NCI-H69 (cell line): ENCODE data around the gene ASNS.
"Not testable (repeated sequence)": the region's sequence is repeated elsewhere in the genome, so short reads cannot be mapped to it uniquely, and the experiment has no call there.

Experiments used
- DNase-seq: peaks from one replicate; lab custom pipeline; 2025; lab: John Stamatoyannopoulos, UW

ASNS gene, protein sequence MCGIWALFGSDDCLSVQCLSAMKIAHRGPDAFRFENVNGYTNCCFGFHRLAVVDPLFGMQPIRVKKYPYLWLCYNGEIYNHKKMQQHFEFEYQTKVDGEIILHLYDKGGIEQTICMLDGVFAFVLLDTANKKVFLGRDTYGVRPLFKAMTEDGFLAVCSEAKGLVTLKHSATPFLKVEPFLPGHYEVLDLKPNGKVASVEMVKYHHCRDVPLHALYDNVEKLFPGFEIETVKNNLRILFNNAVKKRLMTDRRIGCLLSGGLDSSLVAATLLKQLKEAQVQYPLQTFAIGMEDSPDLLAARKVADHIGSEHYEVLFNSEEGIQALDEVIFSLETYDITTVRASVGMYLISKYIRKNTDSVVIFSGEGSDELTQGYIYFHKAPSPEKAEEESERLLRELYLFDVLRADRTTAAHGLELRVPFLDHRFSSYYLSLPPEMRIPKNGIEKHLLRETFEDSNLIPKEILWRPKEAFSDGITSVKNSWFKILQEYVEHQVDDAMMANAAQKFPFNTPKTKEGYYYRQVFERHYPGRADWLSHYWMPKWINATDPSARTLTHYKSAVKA

DNA sequence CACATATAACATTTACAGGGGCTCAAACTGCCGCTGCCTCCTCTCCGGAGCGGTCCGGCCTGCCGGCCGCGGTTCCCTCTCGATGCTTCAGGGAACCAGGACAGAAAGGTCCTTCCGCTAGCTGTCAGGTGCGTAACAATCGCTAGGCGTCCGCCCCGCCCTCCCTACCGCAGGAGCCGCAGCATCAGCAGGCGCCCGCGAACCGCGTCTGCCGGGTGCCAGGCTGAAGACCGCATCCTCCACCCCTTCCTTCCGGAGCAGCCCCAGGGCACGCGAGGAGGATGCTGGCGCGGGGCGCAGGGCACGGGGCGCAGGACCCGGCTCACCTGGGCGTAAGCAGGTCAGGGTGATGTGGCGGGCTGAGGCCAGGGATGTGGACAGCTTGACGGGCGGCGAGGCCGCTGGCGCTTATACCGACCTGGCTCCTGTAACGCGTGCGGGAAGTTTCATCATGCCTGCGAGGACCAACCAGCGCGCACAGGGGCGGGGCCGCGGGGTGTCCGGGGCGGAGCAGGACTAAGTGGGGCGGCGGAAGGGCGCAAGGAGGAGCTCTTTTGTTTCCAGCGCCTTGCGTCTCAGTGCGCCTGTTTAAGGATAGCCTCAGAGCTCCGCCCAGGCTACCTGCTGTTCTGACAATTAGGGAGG, at the start of gene ASNS:
Gene ASNS (minus strand): TSS at position 384 of the 645 bp plus-strand sequence. CDS start 3,252 bp downstream, outside the sequence.
- peak; percentile 98 for DNase-seq

DNA sequence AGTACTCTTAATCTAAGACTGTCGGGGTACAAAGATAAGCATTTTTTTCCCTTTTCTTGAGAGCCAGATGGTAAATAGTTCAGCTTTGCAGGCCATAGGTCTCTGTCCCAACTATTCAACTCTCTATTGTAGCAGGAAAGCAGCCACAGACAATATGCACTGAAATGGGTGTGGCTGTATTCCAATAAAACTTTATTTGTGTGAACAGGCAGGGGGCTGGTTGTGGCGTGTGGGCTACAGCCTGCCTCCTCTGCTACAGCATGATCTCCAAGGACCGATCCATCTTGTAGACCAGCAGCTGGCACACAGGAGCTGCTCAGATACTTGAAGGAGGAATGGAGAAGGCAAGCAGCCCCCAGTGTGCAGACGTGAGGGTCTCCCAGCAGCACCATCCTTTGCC, 49.0 kb upstream of the ASNS start:
- not testable (repeated sequence) for DNase-seq

DNA sequence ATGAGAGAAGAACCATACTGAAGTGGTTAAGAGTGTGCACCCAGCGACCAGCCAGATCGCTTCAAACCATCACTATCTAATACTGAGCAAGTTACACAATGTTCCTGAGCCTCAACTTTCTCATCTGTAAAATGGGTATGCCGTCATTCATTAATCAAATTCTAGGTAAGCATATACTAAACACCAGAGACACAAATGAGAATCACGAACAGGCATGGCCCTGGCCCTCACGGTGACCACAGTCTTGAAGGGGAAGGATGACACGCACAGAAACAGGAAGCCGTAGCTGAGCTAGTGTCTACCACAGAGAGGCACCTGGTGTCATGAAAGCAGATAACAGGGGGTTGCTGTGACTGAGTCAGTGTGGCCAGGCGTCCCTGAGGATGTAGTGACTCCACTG, 43.1 kb upstream of the ASNS start:
- not testable (repeated sequence) for DNase-seq

DNA sequence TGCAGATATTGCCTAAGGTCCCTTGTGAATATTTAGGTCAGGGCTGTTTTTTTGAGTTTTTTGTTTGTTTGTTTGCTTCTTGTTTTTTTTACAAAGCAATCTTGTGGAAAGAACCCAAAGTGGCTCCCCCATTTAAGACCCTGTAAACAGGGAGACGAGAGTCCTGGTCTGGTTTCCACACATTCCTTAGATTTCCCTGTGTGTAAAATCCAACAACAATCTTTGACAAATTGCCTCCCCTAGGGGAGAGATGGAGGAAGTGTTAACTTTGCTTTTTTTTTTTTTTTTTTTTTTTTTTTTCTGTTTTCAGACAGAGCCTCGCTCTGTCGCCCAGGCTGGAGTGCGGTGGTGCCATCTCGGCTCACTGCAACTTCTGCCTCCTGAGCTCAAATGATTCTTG, 40.1 kb upstream of the ASNS start:
- DNase-seq, result not testable (repeated sequence)

GRCh38 chr7:97896893-97897292, 24.7 kb upstream of the ASNS start:
- DNase-seq, result not testable (repeated sequence)

GRCh38 chr7:97891721-97892120, 19.5 kb upstream of the ASNS start:
- DNase-seq, result not testable (repeated sequence)

DNA sequence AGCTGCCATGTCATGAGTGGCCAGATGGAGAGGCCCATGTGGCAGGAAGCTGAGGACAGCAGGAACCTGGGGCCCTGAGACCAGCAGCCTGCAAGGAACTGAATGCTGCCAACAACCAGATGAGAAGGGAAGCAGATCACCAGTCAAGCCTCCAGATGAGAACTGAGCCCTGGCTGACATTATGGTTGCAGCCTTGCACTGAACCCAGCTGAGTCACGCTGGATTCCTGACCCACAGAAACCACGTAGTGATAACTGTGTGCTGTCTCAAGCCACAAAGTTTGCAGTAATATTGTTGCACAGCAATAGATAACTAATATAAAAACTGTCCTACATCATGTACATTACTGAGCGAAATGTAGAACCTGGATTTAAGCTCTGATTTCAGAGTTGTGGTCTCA, 7.3 kb upstream of the ASNS start:
- not testable (repeated sequence) for DNase-seq

DNA sequence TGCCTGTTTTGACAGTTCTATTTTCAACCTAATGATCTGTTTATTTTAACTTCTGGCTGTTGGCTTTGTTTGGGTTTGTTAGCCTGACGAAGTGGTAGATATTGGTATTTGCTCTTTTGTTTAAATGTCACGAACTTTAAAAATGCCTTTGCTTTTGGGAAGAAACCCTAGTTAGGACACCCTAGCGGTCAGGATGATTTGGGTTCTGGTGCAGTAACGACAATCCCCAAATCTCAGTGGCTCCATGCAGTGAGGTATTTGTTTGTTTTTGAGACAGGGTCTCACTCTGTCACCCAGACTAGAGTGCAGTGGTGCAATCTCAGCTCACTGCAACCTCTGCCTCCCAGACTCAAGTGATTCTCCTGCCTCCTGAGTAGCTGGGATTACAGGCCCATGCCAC, 2.7 kb upstream of the ASNS start:
- DNase-seq, result not testable (repeated sequence)

DNA sequence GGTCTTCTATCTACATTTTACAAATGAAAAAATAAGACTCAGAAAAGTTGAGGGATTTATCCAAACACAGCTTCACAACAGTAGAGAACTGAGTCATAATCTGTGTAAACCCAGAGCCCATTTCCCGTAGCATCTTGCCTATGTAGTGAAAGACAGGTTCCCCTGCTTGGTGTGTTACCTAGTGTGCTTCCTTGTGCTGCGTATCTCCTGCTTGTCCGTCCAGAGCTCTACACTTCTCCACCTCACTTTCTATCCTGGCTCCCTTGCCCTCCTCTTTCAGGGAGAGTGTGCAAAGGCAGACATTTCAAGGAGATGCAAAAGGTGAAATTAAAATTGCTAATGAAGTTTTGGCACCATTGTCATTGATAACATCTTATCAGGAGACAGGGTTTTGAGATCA, 1.4 kb upstream of the ASNS start:
- no peak for DNase-seq

DNA sequence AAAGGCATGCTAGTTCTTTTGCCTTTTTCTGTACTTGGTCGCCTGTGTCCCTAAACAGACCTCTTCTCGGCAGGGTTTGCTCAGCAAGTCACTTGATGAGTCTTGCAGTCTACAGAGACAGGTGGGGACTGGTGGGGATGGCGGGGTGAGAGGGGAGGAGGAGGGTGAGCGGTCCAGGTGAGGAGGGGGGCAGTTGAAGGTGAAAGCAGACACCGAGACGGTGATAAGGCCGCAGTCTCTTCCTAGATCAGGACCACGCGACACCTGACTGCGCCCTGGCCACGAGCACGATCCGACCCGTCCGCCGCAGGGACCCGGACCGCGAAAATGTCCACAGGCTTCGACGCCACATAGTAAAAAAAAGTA, 566 bp downstream of the ASNS start:
- peak; percentile 78 for DNase-seq

DNA sequence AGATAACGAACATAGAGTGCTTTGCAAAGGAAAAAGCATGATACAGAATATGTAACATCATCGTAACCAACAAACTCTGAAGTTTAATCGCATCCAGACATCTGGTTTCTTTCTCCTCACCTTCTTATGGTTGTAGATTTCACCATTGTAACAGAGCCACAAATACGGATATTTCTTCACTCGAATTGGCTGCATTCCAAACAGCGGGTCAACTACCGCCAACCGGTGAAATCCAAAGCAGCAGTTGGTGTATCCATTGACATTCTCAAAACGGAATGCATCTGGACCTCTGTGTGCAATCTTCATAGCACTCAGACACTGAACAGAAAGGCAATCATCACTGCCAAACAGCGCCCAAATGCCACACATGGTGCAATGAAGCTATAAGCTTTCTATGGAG, 3.4 kb downstream of the ASNS start:
- no peak for DNase-seq

DNA sequence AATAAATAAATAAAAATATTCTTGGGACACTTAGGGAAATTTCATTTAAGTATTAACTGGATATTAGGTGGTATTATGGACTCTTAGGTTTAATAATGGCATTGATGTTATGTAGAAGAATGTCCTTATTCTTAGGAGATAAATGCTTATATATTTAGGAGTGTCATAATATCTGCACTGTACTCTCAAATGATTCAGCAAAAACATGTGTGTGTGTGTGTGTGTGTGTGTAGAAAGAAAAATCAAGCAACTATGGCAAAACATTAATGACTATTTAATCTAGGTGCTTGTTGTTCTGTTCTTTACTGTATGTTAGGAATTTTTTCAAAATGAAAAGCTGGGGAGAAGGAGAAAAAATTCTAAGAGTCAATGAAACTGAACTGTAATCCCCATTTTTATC, 3.9 kb downstream of the ASNS start:
- no peak for DNase-seq

- no peak for DNase-seq
These were observed 7.1 kb downstream of the ASNS start for GRCh38 chr7:97865104-97865503.

- no peak for DNase-seq
These were observed 12.5 kb downstream of the ASNS start for GRCh38 chr7:97859606-97860204.

GRCh38 chr7:97858221-97858620, 14.0 kb downstream of the ASNS start:
- no peak for DNase-seq

DNA sequence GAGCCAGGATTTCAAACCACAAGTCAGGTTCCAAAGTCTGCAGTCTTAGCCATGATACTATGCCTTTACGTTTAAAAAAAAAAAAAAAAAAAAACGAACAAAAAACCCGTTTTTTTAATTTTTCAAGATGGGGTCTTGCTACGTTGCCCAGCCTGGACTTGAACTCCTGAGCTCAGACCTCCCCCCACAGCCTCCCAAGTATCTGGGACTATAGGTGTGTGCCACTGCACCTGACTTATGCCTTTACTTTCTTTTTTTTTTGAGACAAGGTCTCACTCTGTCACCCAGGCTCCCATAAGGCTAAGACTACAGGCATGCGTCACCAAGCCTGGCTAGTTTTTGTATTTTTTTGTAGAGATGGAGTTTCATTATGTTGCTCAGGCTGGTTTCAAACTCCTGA, 14.7 kb downstream of the ASNS start:
- no peak for DNase-seq

- DNase-seq, result no peak
These were observed 20.5 kb downstream of the ASNS start for GRCh38 chr7:97851683-97852082.

DNA sequence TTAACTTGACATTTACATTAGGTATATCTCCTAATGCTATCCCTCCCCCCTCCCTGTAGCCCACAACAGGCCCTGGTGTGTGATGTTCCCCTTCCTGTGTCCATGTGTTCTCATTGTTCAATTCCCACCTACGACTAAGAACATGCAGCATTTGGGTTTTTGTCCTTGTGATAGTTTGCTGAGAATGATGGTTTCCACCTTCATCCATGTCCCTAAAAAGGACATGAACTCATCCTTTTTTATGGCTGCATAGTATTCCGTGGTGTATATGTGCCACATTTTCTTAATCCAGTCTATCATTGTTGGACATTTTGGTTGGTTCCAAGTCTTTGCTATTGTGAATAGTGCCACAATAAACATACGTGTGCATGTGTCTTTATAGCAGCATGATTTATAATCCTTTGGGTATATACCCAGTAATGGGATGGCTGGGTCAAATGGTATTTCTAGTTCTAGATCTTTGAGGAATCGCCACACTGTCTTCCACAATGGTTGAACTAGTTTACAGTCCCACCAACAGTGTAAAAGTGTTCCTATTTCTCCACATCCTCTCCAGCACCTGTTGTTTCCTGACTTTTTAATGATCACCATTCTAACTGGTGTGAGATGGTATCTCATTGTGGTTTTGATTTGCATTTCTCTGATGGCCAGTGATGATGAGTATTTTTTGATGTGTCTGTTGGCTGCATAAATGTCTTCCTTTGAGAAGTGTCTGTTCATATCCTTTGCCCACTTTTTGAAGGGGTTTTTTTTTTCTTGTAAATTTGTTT, 21.8 kb downstream of the ASNS start:
- DNase-seq, result not testable (repeated sequence)

DNA sequence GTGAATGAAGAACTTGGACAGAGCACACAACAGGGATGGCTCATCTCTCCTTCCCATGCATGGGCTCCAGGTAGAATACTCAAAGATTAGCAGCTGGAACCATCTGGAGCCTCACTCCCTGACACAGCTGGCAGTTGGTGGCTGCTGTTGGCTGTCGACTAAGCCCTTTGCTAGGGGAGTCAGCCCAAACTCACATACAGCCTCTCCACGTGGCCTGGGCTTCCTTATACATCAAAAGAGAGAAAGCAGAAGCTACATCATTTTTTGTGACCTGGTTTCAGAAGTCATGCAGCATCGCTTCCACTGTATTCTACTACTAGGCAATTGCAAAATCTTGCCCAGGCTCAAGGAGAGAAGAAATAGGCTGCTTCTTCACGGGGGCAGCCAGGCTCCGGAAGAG, 24.4 kb downstream of the ASNS start:
- DNase-seq, result no peak

- no peak for DNase-seq
These were observed 25.3 kb downstream of the ASNS start for GRCh38 chr7:97846945-97847344.

DNA sequence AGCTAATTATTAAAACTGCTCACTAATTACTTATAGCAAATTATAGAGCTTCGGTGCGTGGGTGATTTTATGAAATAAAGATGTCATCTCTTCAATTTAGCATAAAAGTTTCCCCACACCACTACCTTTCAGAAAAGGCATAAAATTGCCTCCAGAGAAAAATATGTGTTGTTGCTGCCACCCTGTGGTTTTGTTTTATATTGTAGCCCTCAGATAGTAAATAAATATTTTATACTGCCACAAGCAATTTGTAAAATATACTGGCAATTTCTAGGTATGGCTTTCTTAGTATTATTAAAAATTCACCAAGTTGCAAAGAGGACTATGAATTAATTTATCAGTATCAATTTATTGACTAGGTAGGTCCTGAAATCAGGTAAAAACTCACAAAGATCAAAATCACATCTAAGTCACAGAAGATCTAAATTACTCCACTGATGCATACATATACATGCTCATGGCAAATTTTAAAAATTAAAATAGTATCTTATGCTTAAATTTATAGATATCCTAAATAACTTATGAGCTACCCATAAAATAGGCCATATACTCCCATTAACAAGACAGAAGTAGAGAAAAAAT, 26.5 kb downstream of the ASNS start:
- peak; percentile 55 for DNase-seq

- no peak for DNase-seq
These were observed 28.2 kb downstream of the ASNS start for GRCh38 chr7:97844036-97844435.
